NOMO-1 treated with dmso at 0.1 percent for 144 hours (cell line): ENCODE measurements around the gene GLTPD2.
A peak's percentile ranks its signal among the peaks of the same experiment; 100 is the strongest.

ENCODE experiments used
- DNase-seq: peaks from one replicate; lab custom pipeline; 2025; ENCODE audit not compliant: unreplicated experiment; lab: John Stamatoyannopoulos, UW

Gene GLTPD2

GRCh38 chr17:4788807-4789700 is at the start of gene GLTPD2:
Gene GLTPD2, plus strand, starts transcription at chr17:4788964. Its CDS starts 48 bp downstream, at chr17:4789012.
- no peak for DNase-seq

- DNase-seq, result peak; percentile 37
These were observed 49.4 kb upstream of the GLTPD2 start, which contains the start of the genes CXCL16 and ZMYND15 for GRCh38 chr17:4739122-4740024. Gene CXCL16, minus strand, starts transcription at chr17:4739928. Its CDS starts 589 bp downstream, at chr17:4739339. Gene ZMYND15, plus strand, starts transcription at chr17:4739833. Its CDS starts 716 bp downstream, at chr17:4740549.

GRCh38 chr17:4740025-4740351 is 48.8 kb upstream of the GLTPD2 start:
- DNase-seq, result no peak

- no peak for DNase-seq
These were observed 48.2 kb upstream of the GLTPD2 start for GRCh38 chr17:4740584-4740983.

- DNase-seq, result no peak
These were observed 47.2 kb upstream of the GLTPD2 start for GRCh38 chr17:4741544-4741943.

GRCh38 chr17:4742133-4742532 is 46.6 kb upstream of the GLTPD2 start:
- no peak for DNase-seq

GRCh38 chr17:4742629-4743028 is 46.1 kb upstream of the GLTPD2 start:
- no peak for DNase-seq

- no peak for DNase-seq
These were observed 45.5 kb upstream of the GLTPD2 start for GRCh38 chr17:4743216-4743615.

- DNase-seq, result no peak
These were observed 44.9 kb upstream of the GLTPD2 start for GRCh38 chr17:4743898-4744297.

GRCh38 chr17:4744999-4745969 is 43.5 kb upstream of the GLTPD2 start:
- DNase-seq, result no peak

- peak; percentile 55 for DNase-seq
These were observed 40.9 kb upstream of the GLTPD2 start for GRCh38 chr17:4747847-4748246.

- DNase-seq, result no peak
These were observed 40.1 kb upstream of the GLTPD2 start for GRCh38 chr17:4748686-4749085.

GRCh38 chr17:4750606-4751005 is 38.2 kb upstream of the GLTPD2 start:
- DNase-seq, result no peak

GRCh38 chr17:4751932-4752331 is 36.8 kb upstream of the GLTPD2 start:
- DNase-seq, result no peak

GRCh38 chr17:4753392-4753791 is 35.4 kb upstream of the GLTPD2 start:
- no peak for DNase-seq

- no peak for DNase-seq
These were observed 29.0 kb upstream of the GLTPD2 start for GRCh38 chr17:4759776-4760236.

GRCh38 chr17:4764595-4764994 is 24.2 kb upstream of the GLTPD2 start:
- peak; percentile 13 for DNase-seq

GRCh38 chr17:4766201-4766600 is 22.6 kb upstream of the GLTPD2 start:
- DNase-seq, result peak; percentile 19

- no peak for DNase-seq
These were observed 22.0 kb upstream of the GLTPD2 start for GRCh38 chr17:4766723-4767122.

- DNase-seq, result peak; percentile 14
These were observed 20.5 kb upstream of the GLTPD2 start for GRCh38 chr17:4768298-4768697.
